GM23248 (cell line): ENCODE results near the gene SLC45A1.

Experiments used
- EZH2 ChIP-seq: fragments of 200-600 bp; sonication (generic); IDR thresholded peaks from 2 replicates; pipeline ENCODE4 v1.6.1; 2018; ENCODE audit warnings: antibody characterized with exemption, mild to moderate bottlenecking; ENCODE audit not compliant: insufficient read depth, poor library complexity, severe bottlenecking
- EZH2phosphoT487 ChIP-seq: fragments of 200-600 bp; sonication (generic); IDR thresholded peaks from 2 replicates; pipeline ENCODE4 v1.6.1; 2018; ENCODE audit warnings: antibody characterized with exemption, moderate library complexity, mild to moderate bottlenecking, low read depth; ENCODE audit not compliant: insufficient read depth

- TF ChIP-seq EZH2phosphoT487: no peak
- TF ChIP-seq EZH2: no peak
Measured at GRCh38 chr1:8302081-8302956, 15.6 kb upstream of the SLC45A1 start.
